ENCODE measurements around the gene FBXL16.

Gene FBXL16

DNA sequence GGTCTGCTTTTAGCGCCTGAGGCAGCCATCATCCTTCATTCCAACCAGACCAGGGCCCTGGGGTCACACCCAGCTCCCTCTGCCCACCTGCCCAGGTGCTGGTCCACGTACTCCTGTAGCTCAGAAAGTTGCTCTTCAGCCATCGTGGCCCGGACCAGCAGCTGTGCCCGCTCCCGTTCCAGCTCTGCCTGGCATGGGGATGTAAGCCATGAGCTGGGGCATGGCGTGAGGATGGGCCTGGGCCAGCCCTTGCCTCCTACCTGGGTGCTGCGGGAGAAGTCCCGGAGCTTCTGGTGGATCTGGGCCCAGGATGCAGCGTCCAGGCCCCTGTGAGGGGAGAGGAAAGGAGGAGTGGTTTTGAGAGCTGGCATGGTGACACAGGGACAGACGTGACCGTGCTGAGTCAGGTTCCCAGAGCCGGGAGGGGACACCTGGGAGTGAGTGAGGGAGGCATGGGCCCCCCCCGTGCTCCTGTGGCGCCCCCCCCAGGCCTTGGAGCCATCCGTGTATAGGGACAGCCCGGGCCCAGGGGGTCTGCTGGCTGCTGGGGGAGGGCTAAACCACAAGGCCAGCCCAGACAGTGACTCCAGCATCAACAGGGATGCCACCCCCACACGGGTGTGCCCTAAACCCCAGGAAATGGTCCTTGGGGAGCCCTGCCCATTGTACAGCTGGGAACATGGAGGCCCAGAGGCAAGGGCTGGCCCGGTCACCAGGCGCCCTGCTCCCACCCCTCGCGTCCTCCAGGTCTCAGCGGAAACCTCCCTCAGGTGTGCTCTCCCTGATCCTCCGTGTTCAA, 17.4 kb upstream of the FBXL16 start:
- DNase-seq = no peak

DNA sequence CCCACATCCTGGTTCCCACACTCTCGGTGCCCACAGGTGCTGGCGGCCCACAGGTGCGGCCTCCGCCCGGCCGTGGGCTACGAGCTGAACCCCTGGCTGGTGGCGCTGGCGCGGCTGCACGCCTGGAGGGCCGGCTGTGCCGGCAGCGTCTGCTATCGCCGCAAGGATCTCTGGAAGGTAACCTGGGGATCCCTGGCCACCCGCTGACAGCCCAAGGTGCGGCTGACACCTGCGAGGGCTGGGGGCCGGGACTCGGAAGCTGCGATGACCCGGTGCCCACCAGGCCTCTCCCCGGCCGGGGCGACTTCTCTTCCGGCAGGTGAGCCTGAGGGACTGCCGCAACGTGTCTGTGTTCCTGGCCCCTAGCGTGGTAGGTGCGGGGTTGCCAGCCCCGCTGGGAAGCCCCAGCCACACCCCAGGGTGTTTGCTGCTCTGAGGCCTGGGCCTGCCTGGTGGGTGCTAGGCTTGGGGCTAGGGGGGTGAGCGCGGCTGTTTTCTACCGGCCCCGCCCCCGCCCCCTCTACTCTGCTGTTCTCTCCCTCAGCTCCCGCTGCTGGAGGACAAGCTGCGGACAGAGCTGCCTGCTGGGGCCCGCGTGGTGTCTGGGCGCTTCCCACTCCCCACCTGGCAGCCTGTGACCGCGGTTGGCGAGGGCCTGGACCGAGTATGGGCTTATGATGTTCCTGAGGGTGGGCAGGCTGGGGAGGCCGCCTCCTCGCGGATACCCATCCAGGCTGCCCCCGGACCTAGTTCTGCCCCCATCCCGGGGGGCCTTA, 16.4 kb upstream of the FBXL16 start:
- no peak for DNase-seq

DNA sequence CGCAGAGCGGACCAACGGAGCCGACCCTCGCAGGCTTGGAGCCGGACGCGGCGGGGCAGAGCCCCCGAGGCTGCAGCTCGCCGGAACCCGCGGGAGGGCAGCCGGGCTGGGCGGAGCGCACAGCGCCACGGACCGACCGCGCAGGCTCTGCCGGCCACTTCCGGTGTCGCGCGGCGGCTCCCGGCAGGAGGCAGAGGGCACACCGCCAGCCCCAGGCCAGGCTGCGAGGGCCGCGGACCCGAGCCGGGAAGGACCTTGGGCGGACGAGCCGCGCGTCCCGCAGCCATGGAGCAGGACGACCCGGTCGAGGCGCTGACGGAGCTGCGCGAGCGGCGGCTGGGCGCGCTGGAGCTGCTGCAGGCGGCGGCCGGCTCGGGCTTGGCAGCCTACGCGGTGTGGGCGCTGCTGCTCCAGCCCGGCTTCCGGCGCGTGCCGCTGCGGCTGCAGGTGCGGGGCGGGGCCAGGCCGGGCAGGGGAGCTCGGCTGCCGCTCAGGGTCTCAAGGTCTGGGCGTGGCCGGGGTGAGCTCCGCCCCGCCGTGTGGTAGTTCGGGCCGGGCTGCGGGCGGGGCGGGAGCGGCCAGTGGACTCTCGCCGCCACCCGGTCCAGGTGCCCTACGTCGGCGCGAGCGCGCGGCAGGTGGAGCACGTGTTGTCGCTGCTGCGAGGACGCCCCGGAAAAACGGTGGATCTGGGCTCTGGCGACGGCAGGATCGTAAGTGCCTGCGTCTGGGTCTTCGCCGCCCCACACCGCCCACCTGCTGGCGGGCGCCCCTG, 15.6 kb upstream of the FBXL16 start, which contains the start of gene ANTKMT:
ANTKMT (plus strand) TSS at position 157 of the 775 bp plus-strand sequence; CDS start at position 286, 129 bp downstream.
- peak; percentile 75 to 92 (median 84) for DNase-seq

DNA sequence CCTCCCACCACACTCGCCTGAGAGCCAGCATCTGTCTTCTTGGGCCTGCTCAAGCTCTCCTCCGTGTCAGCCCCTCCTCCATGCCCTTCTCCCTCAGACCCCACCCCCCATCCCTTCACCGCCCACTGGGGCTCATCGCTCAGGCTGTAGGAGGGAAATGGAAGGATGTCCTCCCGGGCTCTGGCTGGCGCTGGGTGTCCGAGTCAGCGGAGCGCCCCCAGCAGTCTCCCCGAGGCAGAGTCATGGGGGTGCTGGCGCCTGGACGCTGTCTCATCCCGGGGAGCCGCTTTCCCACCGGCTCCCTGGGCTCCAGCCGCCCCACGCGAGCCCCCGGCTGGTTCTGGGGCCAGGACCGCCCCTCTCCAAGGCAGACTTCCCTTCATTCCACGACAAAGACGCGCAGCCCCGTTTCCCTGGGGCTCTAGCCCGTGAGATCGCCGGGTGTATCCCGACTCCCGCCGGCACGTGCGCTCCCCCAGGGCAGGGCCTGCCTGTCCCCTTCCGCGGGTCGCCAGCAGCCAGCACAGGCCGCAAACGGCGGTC, 14.9 kb upstream of the FBXL16 start:
- DNase-seq = peak; percentile 46 to 75 (median 60)

DNA sequence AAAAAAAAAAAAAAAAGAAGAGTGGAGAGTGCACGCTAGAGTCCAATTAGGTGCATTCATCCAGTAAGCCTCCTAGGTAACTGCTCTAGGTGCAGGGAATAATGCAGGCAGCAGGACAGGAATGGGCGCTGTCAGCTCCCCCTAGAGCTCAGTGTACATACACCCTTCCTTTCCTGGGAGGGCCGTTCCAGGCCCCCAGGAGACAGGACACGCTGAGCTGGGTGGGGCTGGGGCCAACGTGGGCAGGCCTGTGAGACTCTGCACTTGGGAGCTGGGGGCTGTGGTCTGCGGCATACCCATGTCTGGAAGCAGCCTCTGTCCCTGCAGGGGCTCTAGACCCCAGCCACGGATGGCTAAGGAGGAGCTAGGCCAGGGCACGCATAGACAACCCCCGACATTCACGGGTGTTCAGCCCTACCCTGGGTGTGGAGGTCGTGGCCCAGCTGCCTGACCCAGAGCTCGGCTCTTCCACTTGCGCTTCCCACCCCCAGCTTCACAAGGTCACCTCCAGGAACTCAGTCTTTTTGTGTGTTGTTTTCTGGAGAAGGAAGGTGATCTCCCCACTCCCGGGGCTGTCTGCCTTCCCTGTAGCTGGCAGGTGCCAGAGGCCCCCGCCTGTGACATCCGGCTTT, 14.3 kb upstream of the FBXL16 start:
- DNase-seq = no peak

DNA sequence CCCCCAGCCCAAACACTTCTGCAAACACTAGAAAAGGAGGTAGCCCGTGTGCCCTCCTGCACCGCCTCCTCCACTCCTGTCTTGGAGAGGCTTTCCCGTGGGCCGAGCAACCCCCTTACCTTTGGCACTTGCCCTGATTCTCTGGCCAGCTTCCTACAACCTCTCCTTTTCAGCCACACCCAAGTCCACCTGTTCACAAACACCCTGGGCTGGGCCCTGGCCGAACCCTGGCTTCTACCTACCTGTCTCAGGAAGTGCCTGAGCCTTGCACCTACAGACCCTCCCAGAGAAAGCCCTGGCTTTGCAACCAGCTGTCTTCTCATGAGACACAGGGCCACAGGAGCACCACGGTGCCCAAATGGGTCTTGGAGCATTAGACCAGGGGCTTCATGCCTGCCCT, 13.3 kb upstream of the FBXL16 start:
- DNase-seq = no peak

DNA sequence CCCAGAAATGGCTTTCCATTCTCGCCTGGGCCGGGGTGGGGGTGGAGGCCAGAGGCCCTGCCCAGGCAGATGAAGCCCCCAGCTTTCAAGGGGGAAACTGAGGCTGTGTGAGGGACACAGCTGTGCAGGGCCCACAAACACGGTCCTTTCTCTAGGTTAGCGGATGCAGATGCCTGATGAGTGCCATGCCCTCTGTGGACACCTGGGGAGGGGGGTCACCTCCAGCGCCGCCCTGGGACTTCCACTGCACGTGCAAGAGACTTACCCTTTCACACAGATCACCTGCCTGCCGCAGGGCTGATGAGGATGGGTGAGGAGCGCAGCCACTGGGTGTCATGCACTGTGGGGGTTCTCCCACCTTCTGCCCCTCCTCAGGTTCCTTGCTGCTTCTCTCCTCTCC, 12.8 kb upstream of the FBXL16 start:
- DNase-seq = no peak

DNA sequence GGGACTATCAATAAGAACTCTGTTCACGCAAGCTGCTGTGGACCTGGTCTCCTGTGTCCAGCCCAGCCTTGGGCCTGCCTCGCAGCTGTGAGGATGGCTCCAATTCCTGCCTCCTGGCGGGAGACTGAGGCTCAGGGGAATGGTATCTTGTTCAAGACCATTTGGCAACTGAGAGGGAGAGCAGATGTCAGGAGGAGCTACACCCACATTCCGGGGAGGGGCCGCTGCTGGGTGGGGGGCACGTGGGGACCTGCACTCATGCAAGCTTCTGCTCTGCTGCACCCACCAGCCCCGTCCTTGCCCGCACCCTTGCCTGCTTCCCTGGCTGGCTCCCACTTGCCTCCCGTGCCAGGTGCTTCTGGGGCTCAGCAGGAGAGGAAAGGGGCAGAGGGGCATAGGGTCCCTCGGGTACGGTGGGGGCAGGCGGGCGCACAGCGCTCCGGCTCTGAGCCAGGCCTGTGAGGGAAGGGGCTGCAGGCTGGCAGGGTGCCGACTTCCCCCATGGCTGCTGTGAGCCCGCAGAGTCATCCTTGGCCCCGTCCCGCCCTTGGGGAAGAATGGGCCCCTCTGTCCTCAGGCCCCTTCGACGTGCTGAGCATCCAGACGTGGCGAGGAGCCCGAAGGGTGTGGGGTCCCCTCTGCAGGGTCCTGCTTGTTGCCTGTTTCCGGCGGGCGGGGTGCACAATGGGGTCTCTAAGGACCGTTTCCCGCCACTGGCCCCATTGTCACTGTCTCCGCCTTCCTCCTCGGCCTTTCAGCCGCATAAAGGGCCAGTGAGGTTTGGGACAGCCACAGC, 12.0 kb upstream of the FBXL16 start:
- DNase-seq = no peak

DNA sequence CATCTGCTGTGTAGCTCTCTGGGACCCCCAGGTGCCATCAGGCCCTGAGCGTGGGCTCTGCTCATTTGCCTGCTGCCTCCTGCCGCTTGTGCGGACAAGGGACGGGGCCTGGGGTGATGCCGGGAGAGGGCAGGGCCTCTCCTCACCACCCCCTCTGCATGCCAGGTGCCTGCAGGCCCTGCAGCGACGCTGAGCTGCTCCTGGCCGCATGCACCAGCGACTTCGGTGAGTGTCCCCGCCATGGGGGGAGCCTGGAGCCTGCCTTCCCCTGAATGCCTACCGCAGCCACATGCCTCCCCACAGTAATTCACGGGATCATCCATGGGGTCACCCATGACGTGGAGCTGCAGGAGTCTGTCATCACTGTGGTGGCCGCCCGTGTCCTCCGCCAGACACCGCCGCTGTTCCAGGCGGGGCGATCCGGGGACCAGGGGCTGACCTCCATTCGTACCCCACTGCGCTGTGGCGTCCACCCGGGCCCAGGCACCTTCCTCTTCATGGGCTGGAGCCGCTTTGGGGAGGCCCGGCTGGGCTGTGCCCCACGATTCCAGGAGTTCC, 11.2 kb upstream of the FBXL16 start:
- no peak for DNase-seq

DNA sequence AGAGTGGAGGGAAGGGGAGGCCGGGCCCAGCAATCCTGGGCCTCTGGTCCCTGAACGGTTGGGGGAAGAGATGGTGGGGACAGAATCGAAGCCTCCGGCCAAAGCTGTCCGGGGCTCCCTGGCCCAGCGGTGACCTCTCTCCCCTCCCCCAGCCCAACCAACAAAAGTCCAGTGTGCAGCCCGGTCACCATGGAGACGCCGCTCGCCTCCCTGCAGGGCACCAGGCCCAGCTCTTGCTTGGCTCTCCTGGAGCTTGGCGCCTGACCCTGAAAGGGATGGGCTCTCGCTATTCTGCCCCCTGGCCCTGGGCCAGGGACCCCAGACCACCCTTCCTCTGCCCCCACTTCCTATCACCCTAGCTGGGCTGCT, 10.6 kb upstream of the FBXL16 start:
- no peak for DNase-seq

DNA sequence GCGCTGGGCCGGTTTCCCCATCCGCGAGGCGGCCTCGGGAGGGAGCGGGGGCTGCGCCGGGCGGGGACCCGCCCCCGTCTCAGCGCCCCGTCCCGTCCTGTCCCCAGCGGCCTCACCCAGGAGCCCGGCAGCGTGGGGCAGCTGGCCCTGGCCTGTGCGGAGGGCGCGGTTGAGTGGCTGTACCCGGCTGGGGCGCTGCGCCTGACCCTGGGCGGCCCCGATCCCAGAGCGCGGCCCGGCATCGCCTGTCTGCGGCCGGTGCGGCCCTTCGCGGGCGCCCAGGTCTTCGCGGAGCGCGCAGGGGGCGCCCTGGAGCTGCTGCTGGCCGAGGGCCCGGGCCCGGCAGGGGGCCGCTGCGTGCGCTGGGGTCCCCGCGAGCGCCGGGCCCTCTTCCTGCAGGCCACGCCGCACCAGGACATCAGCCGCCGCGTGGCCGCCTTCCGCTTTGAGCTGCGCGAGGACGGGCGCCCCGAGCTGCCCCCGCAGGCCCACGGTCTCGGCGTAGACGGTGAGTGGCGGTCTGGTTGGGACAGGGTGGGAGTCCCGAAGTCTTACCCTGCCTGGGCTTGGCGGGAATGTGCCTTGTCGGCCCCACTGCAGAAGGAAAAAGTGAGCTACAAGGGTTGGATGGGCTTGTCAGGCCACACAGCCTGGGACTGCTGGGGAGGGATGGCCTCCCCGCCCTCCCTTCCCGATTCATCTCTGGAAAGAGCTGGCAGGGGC, 10.0 kb upstream of the FBXL16 start:
- DNase-seq = peak in 3 of 4 experiments; percentile 11 to 57 (median 36)

DNA sequence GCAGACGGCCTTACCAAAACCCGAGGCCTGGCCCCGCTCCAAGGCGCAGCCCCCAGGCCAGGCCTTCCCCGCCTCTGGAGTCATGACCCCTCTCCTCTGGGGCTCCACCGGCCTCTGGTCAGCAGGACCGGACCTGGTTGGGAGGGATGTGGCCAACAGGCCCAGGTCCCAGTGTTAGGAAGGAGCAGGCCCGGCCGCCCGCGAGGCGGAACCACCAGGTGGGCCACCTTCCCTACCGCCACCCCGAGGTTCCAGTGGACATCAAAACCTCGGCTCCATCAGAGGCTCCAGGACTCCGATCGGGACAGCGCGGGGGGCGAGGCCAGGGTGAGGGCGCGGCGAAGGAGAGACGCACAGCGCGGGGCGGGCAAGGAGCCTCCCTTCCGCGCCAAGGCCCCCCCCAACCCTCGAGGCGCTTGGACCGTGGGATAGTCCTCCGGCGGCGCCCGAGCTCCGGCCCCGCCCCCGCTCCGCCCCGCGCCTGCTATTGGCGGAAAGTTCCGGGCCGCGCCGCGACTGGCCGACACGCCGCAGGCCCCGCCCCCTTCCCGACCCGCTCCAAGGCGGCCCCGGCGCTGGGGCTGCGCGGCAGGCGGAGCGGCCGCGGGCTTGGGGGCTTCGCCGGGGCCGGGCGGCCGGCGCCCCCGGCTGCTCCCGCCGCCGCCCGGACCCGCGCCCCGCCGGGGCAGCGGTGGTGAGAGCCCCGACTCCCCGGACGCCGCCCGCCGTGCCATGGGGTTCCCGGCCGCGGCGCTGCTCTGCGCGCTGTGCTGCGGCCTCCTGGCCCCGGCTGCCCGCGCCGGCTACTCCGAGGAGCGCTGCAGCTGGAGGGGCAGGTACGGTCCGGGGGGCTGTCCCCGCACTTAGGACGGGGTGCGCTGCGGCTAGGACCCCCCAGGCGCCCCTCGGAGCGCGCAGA, 9.2 kb upstream of the FBXL16 start, which contains the start of gene METRN:
METRN (plus strand) TSS at position 561 of the 919 bp plus-strand sequence; CDS start at position 733, 172 bp downstream.
- DNase-seq = peak; percentile 88 to 97 (median 93)

DNA sequence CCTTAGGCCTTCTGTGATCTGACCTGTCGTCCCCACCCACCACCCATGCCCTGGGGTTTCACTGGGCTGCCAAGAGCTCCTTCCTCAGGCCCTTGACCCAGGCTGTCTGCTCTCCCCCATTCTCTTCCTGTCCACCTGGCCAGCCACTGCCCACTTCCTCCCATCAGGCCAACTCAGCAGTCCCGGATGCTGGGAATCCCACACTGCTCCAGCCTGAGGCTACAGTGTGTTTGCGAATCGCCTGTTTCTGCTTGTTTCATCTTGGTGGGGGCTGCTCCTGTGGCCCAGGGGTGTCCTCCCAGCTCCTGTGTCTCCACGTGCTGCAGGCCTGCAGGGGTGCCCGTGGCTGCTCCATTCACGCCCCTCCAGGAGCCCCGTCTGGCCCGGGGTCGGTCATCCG, 8.5 kb upstream of the FBXL16 start:
- DNase-seq = no peak

DNA sequence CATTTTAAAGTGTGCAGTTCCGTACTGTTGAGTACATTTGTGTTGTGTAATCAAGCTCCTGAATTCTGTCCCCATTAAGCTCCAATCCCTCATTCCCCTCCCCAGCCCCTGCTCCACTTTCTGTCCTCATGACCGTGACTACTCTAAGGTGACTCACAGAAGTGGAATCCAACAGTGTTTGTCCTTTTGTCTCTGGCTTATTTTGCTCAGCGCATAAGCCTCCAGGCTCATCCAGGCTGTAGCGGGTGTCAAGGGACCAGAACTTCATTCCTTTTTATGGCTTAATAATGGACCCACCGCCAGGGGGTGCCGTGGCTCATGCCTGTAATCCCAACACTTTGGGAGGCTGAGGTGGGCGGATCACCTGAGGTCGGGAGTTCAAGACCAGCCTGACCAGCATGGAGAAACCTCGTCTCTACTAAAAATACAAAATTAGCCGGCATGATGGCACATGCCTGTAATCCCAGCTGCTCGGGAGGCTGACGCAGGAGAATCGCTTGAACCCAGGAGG, 7.2 kb upstream of the FBXL16 start:
- DNase-seq = peak; percentile 61 to 82 (median 72)

DNA sequence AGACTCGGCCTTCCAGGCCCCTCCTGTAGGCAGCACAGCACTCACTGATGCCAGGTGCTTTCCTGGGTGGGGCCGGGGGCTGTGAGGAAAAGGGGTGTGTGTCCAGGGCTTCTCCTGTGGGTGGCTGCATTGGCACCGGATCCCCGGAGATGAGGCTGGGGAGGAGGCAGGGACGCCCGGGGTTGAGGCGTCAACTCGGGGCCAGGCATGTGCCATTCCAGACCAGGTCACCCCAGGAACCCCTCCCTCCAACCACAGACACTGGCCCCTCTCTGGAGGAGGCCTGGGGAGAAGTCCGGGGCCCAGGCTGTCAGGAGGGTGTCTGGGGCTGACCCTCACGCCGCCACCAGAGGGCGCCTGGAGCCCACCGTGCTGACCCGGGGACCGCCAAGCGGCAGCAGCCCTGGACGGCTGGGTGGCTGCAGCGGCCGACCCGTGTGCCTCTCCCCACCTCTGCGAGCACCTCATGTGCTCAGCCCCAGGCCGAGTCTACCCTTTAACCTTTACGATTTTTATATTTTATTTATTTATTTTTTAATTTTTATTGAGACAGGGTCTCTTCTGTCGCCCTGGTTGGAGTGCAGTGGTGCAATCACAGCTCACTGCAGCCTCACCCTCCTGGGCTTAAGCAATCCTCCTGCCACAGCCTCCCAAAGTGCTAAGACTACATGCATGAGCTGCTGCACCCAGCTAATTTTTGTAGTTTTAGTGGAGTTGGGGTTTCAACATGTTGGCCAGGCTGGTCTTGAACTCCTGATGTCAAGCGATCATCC, 6.1 kb upstream of the FBXL16 start:
- DNase-seq = peak; percentile 80 to 93 (median 89)

DNA sequence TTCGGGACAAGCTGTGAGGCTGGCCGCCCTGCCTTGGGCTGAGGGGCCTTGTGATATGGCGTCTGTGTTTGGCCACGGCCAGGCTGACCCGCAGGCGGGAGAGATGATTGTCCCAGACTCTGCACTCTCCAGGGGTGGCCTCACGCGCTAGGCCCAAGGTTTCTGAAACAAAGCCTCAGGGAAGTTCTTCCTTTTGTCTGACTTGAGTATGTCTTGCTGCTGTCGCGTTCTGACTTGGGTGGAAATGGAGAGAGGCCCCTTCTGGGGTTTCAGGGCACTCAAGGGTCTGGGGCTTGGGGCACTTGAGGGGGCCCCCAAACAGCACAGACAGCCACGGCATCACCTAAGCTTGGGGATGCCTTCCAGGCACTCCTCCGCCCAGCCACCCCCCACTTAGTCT, 5.5 kb upstream of the FBXL16 start:
- no peak for DNase-seq

DNA sequence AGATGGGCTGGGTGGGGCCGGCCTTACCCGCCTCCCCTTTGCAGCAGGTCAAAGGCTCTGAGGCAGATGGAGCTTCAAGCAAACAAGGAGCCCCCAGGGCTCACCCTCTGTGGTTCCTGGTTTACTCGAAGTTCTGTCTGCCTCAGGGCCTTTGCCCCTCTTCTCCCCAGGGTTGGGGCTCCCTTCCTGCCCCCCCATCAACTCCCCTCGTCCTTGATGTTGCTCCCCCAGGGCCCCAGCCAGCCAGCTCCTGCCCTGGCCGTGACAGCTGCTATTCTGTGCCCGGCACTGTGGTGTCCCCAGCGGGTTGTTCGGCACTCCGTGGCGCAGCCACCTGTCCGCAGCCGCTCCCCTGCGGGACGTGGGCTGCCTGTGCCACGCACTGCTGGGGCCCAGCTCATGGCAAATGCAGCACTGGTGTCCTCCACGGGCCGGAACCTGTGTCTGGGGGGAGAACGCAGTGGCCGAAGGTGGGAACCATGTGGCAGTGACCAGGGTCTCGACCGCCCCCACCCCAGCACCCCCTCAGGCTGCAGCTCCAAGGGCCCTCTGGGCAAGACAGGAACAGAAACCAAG, 5.0 kb upstream of the FBXL16 start:
- no peak for DNase-seq
